K562 (cell line): ENCODE results near the gene PIK3R4. TPM values are rescaled to one million over a fixed set of nuclear protein-coding genes. Genes with fewer than 3 reads are reported as not detected.
A peak's percentile ranks its signal among the peaks of the same experiment; 100 is the strongest.

Source experiments
- ATAC-seq: fragments of 200-7000 bp; cut with Tn5 transposase; 3 replicates; pipeline ENCODE4 v1.9.1; 2020; ENCODE audit warnings: moderate library complexity
- BruUV-seq: library from RNA; stranded (reverse); fragments of 400-500 nt; replicated peaks from 2 replicates; lab custom pipeline; 2021; lab: Mats Ljungman, UMichigan
- CTCF ChIA-PET: fragments of 300-600 bp; formaldehyde crosslinking; extraction: SDS; loops from one replicate; lab custom pipeline; 2021; ENCODE audit warnings: low intra/inter-chr PET ratio; lab: Yijun Ruan, JAX
- POLR2A ChIA-PET: fragments of 300-600, 350-650 bp; sonication (Branson Sonifier 250); formaldehyde crosslinking; extraction: SDS; loops from one replicate; lab custom pipeline; 2021; ENCODE audit warnings: antibody characterized with exemption, inconsistent platforms; lab: Yijun Ruan, JAX
- DNase-seq, 4 experiments: peaks; one replicate each; pipeline versions ENCODE4 v3.0.0 to v3.0.0-alpha.2; 2011 to 2018; ENCODE audit warnings: low spot score in 3 of 4, mixed read lengths in 3 of 4; ENCODE audit errors: extremely low read depth in 1 of 4
- FAIRE-seq: peaks from 2 replicates; lab custom pipeline; 2011; peaks lifted over from hg19 to GRCh38; lab: Jason Lieb, UNC
- H2AFZ ChIP-seq: 2 replicates; pipeline ENCODE4 v1.6.0; 2011; ENCODE audit warnings: low read depth, low read length, control low read depth, inconsistent platforms
- H3K27ac ChIP-seq: fragments of 200-600 bp; 3 replicates; pipeline ENCODE4 v1.8.0; 2011; ENCODE audit warnings: low read depth, mild to moderate bottlenecking, control low read depth, inconsistent platforms, low read length, moderate library complexity, mixed read lengths; ENCODE audit errors: extremely low read depth
- H3K27me3 ChIP-seq, 2 experiments: fragments of 300-600 bp in 1 of 2; 2 replicates in 1 of 2; 3 replicates in 1 of 2; pipeline versions ENCODE4 v1.6.0 to v1.8.0; 2011; ENCODE audit warnings: inconsistent platforms in 2 of 2, low read length in 2 of 2, mild to moderate bottlenecking in 1 of 2, mixed read lengths in 1 of 2, moderate library complexity in 1 of 2; ENCODE audit not compliant: control insufficient read depth in 2 of 2, insufficient read depth in 2 of 2
- H3K36me3 ChIP-seq: fragments of 300-600 bp; 3 replicates; pipeline ENCODE4 v1.8.0; 2011; ENCODE audit warnings: mild to moderate bottlenecking, low read length, inconsistent platforms; ENCODE audit not compliant: control insufficient read depth, insufficient read depth
- H3K4me1 ChIP-seq, 2 experiments: fragments of 200-600 bp in 1 of 2; replicated peaks in 1 of 2; 2 replicates in 1 of 2; 3 replicates in 1 of 2; pipeline versions ENCODE4 v1.5.1 to v1.8.0; 2011; ENCODE audit warnings: inconsistent platforms in 2 of 2, low read length in 2 of 2, mild to moderate bottlenecking in 1 of 2, mixed read lengths in 1 of 2, moderate library complexity in 1 of 2; ENCODE audit not compliant: control insufficient read depth in 2 of 2, insufficient read depth in 2 of 2
- H3K4me2 ChIP-seq: 2 replicates; pipeline ENCODE4 v1.6.1; 2011; ENCODE audit warnings: low read length, control low read depth, inconsistent platforms, mixed read lengths; ENCODE audit not compliant: insufficient read depth
- H3K4me3 ChIP-seq: fragments of 200-600 bp; sonication (generic), shearing (Covaris generic); 2 replicates; pipeline ENCODE4 v1.5.1; 2016; ENCODE audit warnings: control low read depth, inconsistent platforms
- H3K79me2 ChIP-seq: fragments of 200-600 bp; 3 replicates; pipeline ENCODE4 v1.8.0; 2011; ENCODE audit warnings: low read length, inconsistent platforms; ENCODE audit not compliant: control insufficient read depth, insufficient read depth
- H3K9ac ChIP-seq, 2 experiments: 2 replicates each; pipeline versions ENCODE4 v1.6.0 to v1.6.1; 2011; ENCODE audit warnings: low read depth in 2 of 2, low read length in 2 of 2, control low read depth in 1 of 2, inconsistent platforms in 1 of 2, mild to moderate bottlenecking in 1 of 2, mixed read lengths in 1 of 2; ENCODE audit not compliant: insufficient read depth in 1 of 2
- H3K9me1 ChIP-seq: one replicate; pipeline ENCODE4 v1.6.0; 2011; ENCODE audit warnings: inconsistent platforms, mild to moderate bottlenecking, low read length, moderate library complexity; ENCODE audit not compliant: control insufficient read depth, insufficient read depth
- H3K9me3 ChIP-seq: replicated peaks from 2 replicates; pipeline ENCODE4 v1.5.1; 2011; ENCODE audit warnings: low read depth, low read length, inconsistent platforms; ENCODE audit not compliant: control insufficient read depth, insufficient read depth
- H4K20me1 ChIP-seq: replicated peaks from 2 replicates; pipeline ENCODE4 v1.6.1; 2011; ENCODE audit warnings: low read length, inconsistent platforms, mixed read lengths; ENCODE audit not compliant: control insufficient read depth, insufficient read depth
- ETS2 ChIP-seq: IDR thresholded peaks from 2 replicates; pipeline ENCODE4 v1.6.1; 2016; ENCODE audit warnings: borderline replicate concordance, missing genetic modification characterization, mild to moderate bottlenecking, moderate library complexity, missing compliant biosample characterization; ENCODE audit not compliant: poor library complexity, severe bottlenecking
- HNRNPK ChIP-seq: fragments of 200-400 bp; formaldehyde crosslinking; IDR thresholded peaks from one replicate; pipeline ENCODE4 v1.6.1; 2018; ENCODE audit warnings: mild to moderate bottlenecking, low read depth, low read length; ENCODE audit not compliant: poor library complexity, severe bottlenecking
- KDM4B ChIP-seq, 2 experiments: fragments of 450-650 bp in 1 of 2; sonication (generic) in 1 of 2; IDR thresholded peaks; 2 replicates each; pipeline ENCODE4 v1.6.1; 2016 to 2017; ENCODE audit warnings: borderline replicate concordance in 2 of 2, antibody characterized with exemption in 1 of 2, low read depth in 1 of 2, mild to moderate bottlenecking in 1 of 2
- PCBP1 ChIP-seq: fragments of 200-400 bp; formaldehyde crosslinking; IDR thresholded peaks from 2 replicates; pipeline ENCODE4 v1.6.1; 2018; ENCODE audit warnings: mild to moderate bottlenecking, low read depth, low read length; ENCODE audit not compliant: poor library complexity, severe bottlenecking
- PCBP2 ChIP-seq: fragments of 200-400 bp; formaldehyde crosslinking; IDR thresholded peaks from 2 replicates; pipeline ENCODE4 v1.6.1; 2018; ENCODE audit warnings: low read length, low read depth, mild to moderate bottlenecking, moderate library complexity; ENCODE audit not compliant: poor library complexity, severe bottlenecking
- PKNOX1 ChIP-seq: fragments of 450-650 bp; IDR thresholded peaks from 2 replicates; pipeline ENCODE4 v1.6.1; 2016
- SNAPC5 ChIP-seq: fragments of 250-450 bp; sonication (Bioruptor Pico); IDR thresholded peaks from 2 replicates; pipeline ENCODE4 v1.8.0; 2021; ENCODE audit warnings: moderate library complexity, mild to moderate bottlenecking, inconsistent platforms
- THRAP3 ChIP-seq: fragments of 450-650 bp; IDR thresholded peaks from 2 replicates; pipeline ENCODE4 v1.6.1; 2016; ENCODE audit warnings: mild to moderate bottlenecking, inconsistent platforms, borderline replicate concordance
- ZNF609 ChIP-seq: sonication (generic); formaldehyde crosslinking; IDR thresholded peaks from 2 replicates; pipeline ENCODE4 v1.8.1; 2023; ENCODE audit warnings: missing genetic modification reagents, mild to moderate bottlenecking, borderline replicate concordance
- WGBS: fragments of 100-300 bp; shearing (Covaris generic); methylation state at CpG from one replicate; pipeline ENCODE4 v1.1.6; 2016; ENCODE audit warnings: low coverage, mixed read lengths; ENCODE audit not compliant: insufficient coverage; ENCODE audit errors: missing lambda C conversion rate; 5-methylcytosine and 5-hydroxymethylcytosine counted together
- in situ Hi-C: fragments of 300-500 bp; cut with MboI; formaldehyde crosslinking; loops from 4 replicates; pipeline ENCODE4 v1.15.0; 2018; ENCODE audit warnings: inconsistent platforms, mixed read lengths
- intact Hi-C: fragments of 100-400 bp; cut with micrococcal nuclease; formaldehyde crosslinking; loops from 2 replicates; pipeline ENCODE4 v1.14.2; 2022
- polyA plus RNA-seq, 8 experiments: library from polyadenylated mRNA; depleted of rRNA in 4 of 8; stranded (reverse) in 5 of 8; unstranded in 3 of 8; fragments of >200 nt; fragmentation: Nextera tagmentation in 2 of 8; fragmentation: Illumina TruSeq in 1 of 8; extraction: Ambion mirVana in 2 of 8; extraction: Trizol in 1 of 8; gene quantifications; 2 replicates each; pipeline versions ENCODE4 v1.2.1 to v1.2.3, GENCODE V29; 2011 to 2014; ENCODE audit warnings: inconsistent platforms in 1 of 8, missing spikeins in 1 of 8
- total RNA-seq, 7 experiments: library from RNA; depleted of rRNA in 6 of 7; stranded (reverse); fragments of >200 nt in 6 of 7; fragmentation: Illumina TruSeq in 2 of 7; extraction: Trizol in 2 of 7; gene quantifications; 2 replicates each; pipeline versions ENCODE4 v1.2.1 to v1.2.3, GENCODE V29; 2011 to 2021; ENCODE audit warnings: low replicate concordance in 1 of 7
- TF ChIP-seq, protein P1 (sequence below): fragments of 200-400 bp; formaldehyde crosslinking; IDR thresholded peaks from 2 replicates; pipeline ENCODE4 v1.6.1; 2017; ENCODE audit warnings: mild to moderate bottlenecking, low read depth, low read length, moderate library complexity

The PIK3R4 gene
- total and polyA plus RNA-seq, 9 of the 15 experiments (the other 6 are each of a cell fraction or from before 2014, with no cell fraction given), result 20.6 to 45.8 (median 26.0) TPM

DNA sequence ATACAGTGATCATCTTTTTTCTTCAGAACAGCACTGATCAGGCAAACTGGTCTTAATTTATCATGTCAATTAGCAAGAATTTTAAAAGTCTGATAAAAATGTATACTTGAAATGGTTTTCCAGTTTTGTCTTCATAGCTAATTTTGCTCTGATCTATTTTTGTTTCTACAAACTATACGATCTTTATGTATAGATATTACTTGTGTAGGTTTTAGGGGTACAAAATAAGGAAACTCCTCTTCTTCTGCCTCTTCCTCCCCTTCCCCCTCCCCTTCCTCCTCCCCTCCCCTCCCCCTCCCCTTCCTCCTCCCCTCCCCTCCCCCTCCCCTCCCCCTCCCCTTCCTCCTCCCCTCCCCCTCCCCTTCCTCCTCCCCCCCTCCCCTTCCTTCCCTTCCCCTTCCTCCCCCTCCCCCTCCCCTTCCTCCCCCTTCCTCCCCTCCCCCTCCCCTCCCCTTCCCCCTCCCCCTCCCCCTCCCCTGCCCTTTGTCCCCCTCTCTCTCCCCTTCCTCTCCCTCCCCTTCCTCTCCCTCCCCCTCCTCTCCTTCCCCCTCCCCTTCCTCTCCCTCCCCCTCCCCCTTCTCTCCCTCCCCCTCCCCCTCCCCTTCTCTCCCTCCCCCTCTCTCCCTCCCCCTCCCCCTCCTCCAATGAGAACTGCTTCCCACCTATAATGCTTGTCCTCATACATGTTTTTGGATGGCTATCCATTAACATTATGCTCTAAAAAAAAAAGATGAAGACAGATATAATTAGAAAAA, 110.0 kb downstream of the PIK3R4 start:
- no peaks in the 10 kb centered on the region for H3K4me1 ChIP-seq
- no peak overlapping the region for H3K4me2 ChIP-seq
- H3K79me2 ChIP-seq, result no peaks in the 10 kb centered on the region
- H3K36me3 ChIP-seq, result no peaks in the 10 kb centered on the region
- TF ChIP-seq SNAPC5 (CRISPR knock-in tag) (no peak), KDM4B (IDR thresholded peaks at IDR 0.05; ENCODE audit: borderline replicate concordance in 2 of 2, low read depth in 1 of 2) (no peak), PKNOX1 (no peak), PCBP2 (peak; percentile 89), ETS2 (no peak), THRAP3 (no peak), PCBP1 (peak; percentile 93), ZNF609 (CRISPR knock-in tag) (no peak), HNRNPK (peak; percentile 91)
- TF ChIP-seq, protein P1, sequence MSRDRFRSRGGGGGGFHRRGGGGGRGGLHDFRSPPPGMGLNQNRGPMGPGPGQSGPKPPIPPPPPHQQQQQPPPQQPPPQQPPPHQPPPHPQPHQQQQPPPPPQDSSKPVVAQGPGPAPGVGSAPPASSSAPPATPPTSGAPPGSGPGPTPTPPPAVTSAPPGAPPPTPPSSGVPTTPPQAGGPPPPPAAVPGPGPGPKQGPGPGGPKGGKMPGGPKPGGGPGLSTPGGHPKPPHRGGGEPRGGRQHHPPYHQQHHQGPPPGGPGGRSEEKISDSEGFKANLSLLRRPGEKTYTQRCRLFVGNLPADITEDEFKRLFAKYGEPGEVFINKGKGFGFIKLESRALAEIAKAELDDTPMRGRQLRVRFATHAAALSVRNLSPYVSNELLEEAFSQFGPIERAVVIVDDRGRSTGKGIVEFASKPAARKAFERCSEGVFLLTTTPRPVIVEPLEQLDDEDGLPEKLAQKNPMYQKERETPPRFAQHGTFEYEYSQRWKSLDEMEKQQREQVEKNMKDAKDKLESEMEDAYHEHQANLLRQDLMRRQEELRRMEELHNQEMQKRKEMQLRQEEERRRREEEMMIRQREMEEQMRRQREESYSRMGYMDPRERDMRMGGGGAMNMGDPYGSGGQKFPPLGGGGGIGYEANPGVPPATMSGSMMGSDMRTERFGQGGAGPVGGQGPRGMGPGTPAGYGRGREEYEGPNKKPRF, result no peak
- H3K4me3 ChIP-seq, result no peak overlapping the region
- no peak overlapping the region for H2AFZ ChIP-seq
- no peak overlapping the region for H3K9ac ChIP-seq
- no peaks in the 10 kb centered on the region for H3K9me1 ChIP-seq
- H3K9me3 ChIP-seq, result no peaks in the 10 kb centered on the region
- H3K27me3 ChIP-seq, result no peaks in the 10 kb centered on the region
- ChIA-PET POLR2A (interaction anchor here (0.9 kb wide), 1 partner anchor 11 kb away, joined by 3 read pairs; no protein-coding TSS in a partner anchor), CTCF (no interaction called here)
- intact Hi-C loops (no loop called here), in situ Hi-C loops (no loop called here)
- no peak overlapping the region for H3K27ac ChIP-seq
- ATAC-seq (no peak), DNase-seq (no peak), FAIRE-seq (no peak)
- BruUV-seq, result no TSS peak
- no peaks in the 10 kb centered on the region for H4K20me1 ChIP-seq
- 0% methylated on average over 1 of the region's 1 CpG for WGBS
